ENCODE measurements around the gene ARID1B. TPM values are rescaled to one million over a fixed set of nuclear protein-coding genes. Genes with fewer than 3 reads are reported as not detected.

Gene ARID1B
- total RNA-seq, 1 experiment from 2014 or later, result 58.8 TPM

DNA sequence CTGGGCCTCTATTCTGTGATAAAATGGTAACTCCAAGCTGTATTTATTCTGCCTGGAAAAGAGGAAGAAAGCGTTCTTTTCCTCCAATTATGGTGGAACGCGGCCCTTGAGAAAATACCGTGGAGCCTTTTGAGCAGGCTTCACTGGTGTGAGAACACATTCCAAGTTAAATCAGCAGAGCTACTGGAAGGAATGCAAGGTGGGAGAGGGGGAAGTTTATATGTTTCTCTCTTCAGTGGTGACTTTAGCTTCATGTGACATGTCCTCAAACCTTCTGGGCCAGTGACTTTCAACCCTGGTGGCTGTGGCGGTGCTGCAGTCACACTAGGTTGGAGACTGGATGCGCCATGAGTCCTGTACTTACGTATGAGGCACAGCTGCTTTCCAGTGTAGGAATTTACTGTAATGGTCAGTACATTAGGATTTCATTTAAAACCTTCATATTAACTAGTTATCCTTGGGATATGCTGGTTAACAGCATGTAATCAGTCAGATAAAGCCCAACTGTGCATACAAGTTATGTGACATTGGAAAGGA lies 221.7 kb downstream of the ARID1B start:
- Mint-ChIP-seq H3K27ac (ENCODE audit: unreplicated experiment) (no peak overlapping the region), H3K9me3 (ENCODE audit: unreplicated experiment) (no peaks in the 10 kb centered on the region), H3K27me3 (ENCODE audit: insufficient read depth, unreplicated experiment) (no peaks in the 10 kb centered on the region), H3K36me3 (ENCODE audit: insufficient read depth, unreplicated experiment) (peaks cover 15% of the 10 kb centered on the region), H3K4me3 (ENCODE audit: unreplicated experiment) (no peak overlapping the region), H3K4me1 (ENCODE audit: low read depth, unreplicated experiment) (peaks cover 15% of the 10 kb centered on the region)
- no peaks in the 10 kb centered on the region; the same call in 1 of the 2 replicates for H3K36me3 ChIP-seq (ENCODE audit: control insufficient read depth, insufficient read depth, low read length)
- H3K4me3 ChIP-seq (ENCODE audit: low read depth, low read length), result no peak overlapping the region
- H3K27me3 ChIP-seq (replicated peaks; ENCODE audit: control insufficient read depth, insufficient read depth, low read length), result no peaks in the 10 kb centered on the region
- CTCF ChIA-PET, result no interaction called here
- intact Hi-C loops (cut with micrococcal nuclease; ENCODE audit: unreplicated experiment), result no loop called here
- BruUV-seq (replicated peaks), result no TSS peak
- no peak for DNase-seq
- H3K9me3 ChIP-seq, result no peaks in the 10 kb centered on the region
- peaks cover 4% of the 10 kb centered on the region for H3K4me1 ChIP-seq
- POLR2A ChIA-PET, result no interaction called here
- TF ChIP-seq, protein P1, sequence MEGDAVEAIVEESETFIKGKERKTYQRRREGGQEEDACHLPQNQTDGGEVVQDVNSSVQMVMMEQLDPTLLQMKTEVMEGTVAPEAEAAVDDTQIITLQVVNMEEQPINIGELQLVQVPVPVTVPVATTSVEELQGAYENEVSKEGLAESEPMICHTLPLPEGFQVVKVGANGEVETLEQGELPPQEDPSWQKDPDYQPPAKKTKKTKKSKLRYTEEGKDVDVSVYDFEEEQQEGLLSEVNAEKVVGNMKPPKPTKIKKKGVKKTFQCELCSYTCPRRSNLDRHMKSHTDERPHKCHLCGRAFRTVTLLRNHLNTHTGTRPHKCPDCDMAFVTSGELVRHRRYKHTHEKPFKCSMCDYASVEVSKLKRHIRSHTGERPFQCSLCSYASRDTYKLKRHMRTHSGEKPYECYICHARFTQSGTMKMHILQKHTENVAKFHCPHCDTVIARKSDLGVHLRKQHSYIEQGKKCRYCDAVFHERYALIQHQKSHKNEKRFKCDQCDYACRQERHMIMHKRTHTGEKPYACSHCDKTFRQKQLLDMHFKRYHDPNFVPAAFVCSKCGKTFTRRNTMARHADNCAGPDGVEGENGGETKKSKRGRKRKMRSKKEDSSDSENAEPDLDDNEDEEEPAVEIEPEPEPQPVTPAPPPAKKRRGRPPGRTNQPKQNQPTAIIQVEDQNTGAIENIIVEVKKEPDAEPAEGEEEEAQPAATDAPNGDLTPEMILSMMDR (IDR thresholded peaks at IDR 0.05; ENCODE audit: insufficient read depth in 1 of 2, low read depth in 1 of 2, low read length in 1 of 2, severe bottlenecking in 1 of 2, unreplicated experiment in 1 of 2), result no peak

DNA sequence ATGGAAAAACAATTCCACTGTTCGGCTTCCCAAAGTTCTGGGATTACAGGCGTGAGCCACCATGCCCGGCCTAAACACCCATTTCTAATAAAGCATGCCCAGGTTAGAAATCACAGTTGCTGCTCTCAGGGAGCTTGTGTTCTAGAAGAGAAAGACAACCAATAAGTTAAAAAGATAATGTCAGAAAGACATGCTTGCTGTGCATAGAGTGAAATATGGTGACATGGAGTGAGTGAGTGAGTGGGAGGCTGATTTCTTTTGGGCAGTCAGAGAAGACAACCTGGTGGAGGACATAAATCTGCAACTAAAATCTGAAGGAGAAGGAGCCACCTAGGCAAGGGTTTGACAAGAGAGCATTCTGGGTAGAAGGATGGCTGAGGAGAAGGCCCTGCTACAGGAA lies 222.6 kb downstream of the ARID1B start:
- peaks cover 15% of the 10 kb centered on the region for H3K4me1 Mint-ChIP-seq (ENCODE audit: low read depth, unreplicated experiment)
- intact Hi-C loops (cut with micrococcal nuclease; ENCODE audit: unreplicated experiment), result no loop called here
- CTCF ChIA-PET, result no interaction called here
- BruUV-seq (replicated peaks), result no TSS peak
- POLR2A ChIA-PET, result no interaction called here
- H3K36me3 Mint-ChIP-seq (ENCODE audit: insufficient read depth, unreplicated experiment), result peaks cover 15% of the 10 kb centered on the region
- H3K27me3 Mint-ChIP-seq (ENCODE audit: insufficient read depth, unreplicated experiment), result no peaks in the 10 kb centered on the region
- Histone ChIP-seq H3K4me1 (no peaks in the 10 kb centered on the region; the same call in 1 of the 2 replicates), H3K27me3 (replicated peaks; ENCODE audit: control insufficient read depth, insufficient read depth, low read length) (no peaks in the 10 kb centered on the region), H3K9me3 (no peaks in the 10 kb centered on the region), H3K36me3 (ENCODE audit: control insufficient read depth, insufficient read depth, low read length) (no peaks in the 10 kb centered on the region; the same call in 1 of the 2 replicates), H3K4me3 (ENCODE audit: low read depth, low read length) (no peak overlapping the region)
- H3K9me3 Mint-ChIP-seq (ENCODE audit: unreplicated experiment), result no peaks in the 10 kb centered on the region
- no peak overlapping the region for H3K27ac Mint-ChIP-seq (ENCODE audit: unreplicated experiment)
- no peak for DNase-seq
- TF ChIP-seq, protein P1 (IDR thresholded peaks at IDR 0.05; ENCODE audit: insufficient read depth in 1 of 2, low read depth in 1 of 2, low read length in 1 of 2, severe bottlenecking in 1 of 2, unreplicated experiment in 1 of 2), result no peak
- no peak overlapping the region for H3K4me3 Mint-ChIP-seq (ENCODE audit: unreplicated experiment)

DNA sequence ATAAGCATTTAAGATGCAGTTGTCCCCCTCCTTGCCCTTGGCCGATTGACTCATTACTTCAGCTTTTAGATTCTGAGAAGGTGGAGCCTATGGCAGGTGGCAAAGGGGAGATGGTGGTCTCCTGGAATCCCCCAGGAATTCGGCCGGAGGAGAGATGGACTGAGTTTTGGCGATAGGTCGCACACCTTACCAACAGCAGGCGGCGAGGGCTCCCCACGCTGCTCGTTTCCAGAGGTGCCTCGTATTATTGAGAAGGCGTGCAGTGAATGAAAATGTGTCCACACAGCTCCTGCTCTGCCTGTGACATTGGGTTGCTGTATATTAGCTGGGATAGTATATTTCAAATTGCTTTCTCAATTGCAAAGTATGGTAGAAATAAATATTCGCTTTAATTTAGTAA lies 224.5 kb downstream of the ARID1B start:
- Histone ChIP-seq H3K4me3 (ENCODE audit: low read depth, low read length) (no peak overlapping the region), H3K9me3 (no peaks in the 10 kb centered on the region), H3K27me3 (replicated peaks; ENCODE audit: control insufficient read depth, insufficient read depth, low read length) (no peaks in the 10 kb centered on the region), H3K4me1 (no peaks in the 10 kb centered on the region), H3K36me3 (ENCODE audit: control insufficient read depth, insufficient read depth, low read length) (no peaks in the 10 kb centered on the region)
- TF ChIP-seq, protein P1 (IDR thresholded peaks at IDR 0.05; ENCODE audit: insufficient read depth in 1 of 2, low read depth in 1 of 2, low read length in 1 of 2, severe bottlenecking in 1 of 2, unreplicated experiment in 1 of 2), result no peak
- no TSS peak for BruUV-seq (replicated peaks)
- Mint-ChIP-seq H3K9me3 (ENCODE audit: unreplicated experiment) (no peaks in the 10 kb centered on the region), H3K27ac (ENCODE audit: unreplicated experiment) (no peak overlapping the region), H3K4me3 (ENCODE audit: unreplicated experiment) (no peak overlapping the region), H3K36me3 (ENCODE audit: insufficient read depth, unreplicated experiment) (peaks cover 15% of the 10 kb centered on the region), H3K4me1 (ENCODE audit: low read depth, unreplicated experiment) (peaks cover 15% of the 10 kb centered on the region), H3K27me3 (ENCODE audit: insufficient read depth, unreplicated experiment) (no peaks in the 10 kb centered on the region)
- no peak for DNase-seq
- intact Hi-C loops (cut with micrococcal nuclease; ENCODE audit: unreplicated experiment), result loop anchor here (2.0 kb wide), 1 partner anchor 19 kb away; no protein-coding TSS in a partner anchor
- ChIA-PET POLR2A (no interaction called here), CTCF (no interaction called here)

All from Caco-2 (cell line).